Measurements from ENCODE around the gene CDKN1B.

- TF ChIP-seq EZH2 (IDR thresholded peaks at IDR 0.05; ENCODE audit: borderline replicate concordance, low read depth, low read length, severe bottlenecking) (no peak), POLR2A (IDR thresholded peaks at IDR 0.05; ENCODE audit: low read depth, low read length) (no peak)
These were observed 30.2 kb upstream of the CDKN1B start for GRCh38 chr12:12686925-12687324.

All from endothelial cell of umbilical vein (primary cell).